Mesenchymal stem cell (in vitro differentiated cells and primary cell): ENCODE measurements around the gene C2CD2.

ENCODE experiments used
- DNase-seq: peaks from one replicate; pipeline ENCODE4 v3.0.0-alpha.2; 2013
- H2AFZ ChIP-seq: one replicate; pipeline ENCODE4 v1.6.1; 2013; ENCODE audit warnings: low read depth, mild to moderate bottlenecking, control low read depth, inconsistent platforms, low read length, moderate library complexity
- H2AK5ac ChIP-seq: 2 replicates; pipeline ENCODE4 v1.6.1; 2013; ENCODE audit warnings: low read length, moderate library complexity, mild to moderate bottlenecking, inconsistent platforms; ENCODE audit not compliant: severe bottlenecking
- H2BK120ac ChIP-seq: one replicate; pipeline ENCODE4 v1.6.1; 2013; ENCODE audit warnings: low read depth, mild to moderate bottlenecking, inconsistent platforms, low read length, moderate library complexity
- H2BK12ac ChIP-seq, 2 experiments: one replicate each; pipeline ENCODE4 v1.6.1; 2013; ENCODE audit warnings: inconsistent platforms in 2 of 2, low read length in 2 of 2, mild to moderate bottlenecking in 2 of 2, moderate library complexity in 2 of 2, control low read depth in 1 of 2
- H2BK15ac ChIP-seq: one replicate; pipeline ENCODE4 v1.6.1; 2013; ENCODE audit warnings: mild to moderate bottlenecking, low read depth, inconsistent platforms; ENCODE audit not compliant: poor library complexity, severe bottlenecking
- H2BK5ac ChIP-seq: 2 replicates; pipeline ENCODE4 v1.6.1; 2013; ENCODE audit warnings: low read depth, mild to moderate bottlenecking, low read length, control low read depth, inconsistent platforms; ENCODE audit not compliant: poor library complexity, severe bottlenecking
- H3K14ac ChIP-seq, 2 experiments: one replicate each; pipeline ENCODE4 v1.6.1; 2013; ENCODE audit warnings: inconsistent platforms in 2 of 2, low read length in 2 of 2, control low read depth in 1 of 2, mild to moderate bottlenecking in 1 of 2, moderate library complexity in 1 of 2
- H3K18ac ChIP-seq, 2 experiments: one replicate each; pipeline ENCODE4 v1.6.1; 2013; ENCODE audit warnings: inconsistent platforms in 2 of 2, low read length in 2 of 2, control low read depth in 1 of 2, low read depth in 1 of 2, mild to moderate bottlenecking in 1 of 2
- H3K23ac ChIP-seq, 2 experiments: one replicate each; pipeline ENCODE4 v1.6.1; 2013; ENCODE audit warnings: inconsistent platforms in 2 of 2, low read length in 2 of 2, mild to moderate bottlenecking in 2 of 2, moderate library complexity in 2 of 2, control low read depth in 1 of 2
- H3K27ac ChIP-seq: 2 replicates; pipeline ENCODE4 v1.5.1; 2013; ENCODE audit warnings: mild to moderate bottlenecking, moderate library complexity, low read length, control low read depth, inconsistent platforms; ENCODE audit not compliant: poor library complexity, severe bottlenecking
- H3K27me3 ChIP-seq, 2 experiments: 2 replicates each; pipeline versions ENCODE4 v1.6.1 to v1.7.0; 2013; ENCODE audit warnings: low read length in 2 of 2, mild to moderate bottlenecking in 2 of 2, moderate library complexity in 2 of 2, control low read depth in 1 of 2, inconsistent platforms in 1 of 2; ENCODE audit not compliant: control insufficient read depth in 1 of 2, insufficient read depth in 1 of 2
- H3K36me3 ChIP-seq, 2 experiments: 2 replicates each; pipeline versions ENCODE4 v1.6.1 to v1.7.0; 2013; ENCODE audit warnings: low read length in 2 of 2, control low read depth in 1 of 2, inconsistent platforms in 1 of 2, low read depth in 1 of 2, mild to moderate bottlenecking in 1 of 2; ENCODE audit not compliant: insufficient read depth in 2 of 2, control insufficient read depth in 1 of 2
- H3K4ac ChIP-seq, 2 experiments: one replicate each; pipeline ENCODE4 v1.6.1; 2013; ENCODE audit warnings: inconsistent platforms in 2 of 2, low read length in 2 of 2, mild to moderate bottlenecking in 2 of 2, moderate library complexity in 2 of 2, control low read depth in 1 of 2, low read depth in 1 of 2
- H3K4me1 ChIP-seq: 2 replicates; pipeline ENCODE4 v1.6.1; 2013; ENCODE audit warnings: low read depth, low read length, control low read depth; ENCODE audit not compliant: control insufficient read depth, insufficient read depth
- H3K4me2 ChIP-seq: 2 replicates; pipeline ENCODE4 v1.6.1; 2013; ENCODE audit warnings: low read length, mild to moderate bottlenecking, inconsistent platforms; ENCODE audit not compliant: poor library complexity, severe bottlenecking
- H3K4me3 ChIP-seq, 2 experiments: 2 replicates each; pipeline versions ENCODE4 v1.5.1 to v1.7.0; 2013; ENCODE audit warnings: low read length in 2 of 2, mild to moderate bottlenecking in 2 of 2, control low read depth in 1 of 2, low read depth in 1 of 2; ENCODE audit not compliant: insufficient read depth in 1 of 2
- H3K79me1 ChIP-seq: replicated peaks from 2 replicates; pipeline ENCODE4 v1.6.1; 2013; ENCODE audit warnings: mild to moderate bottlenecking, control low read depth, low read length, inconsistent platforms; ENCODE audit not compliant: poor library complexity, severe bottlenecking
- H3K9ac ChIP-seq: 2 replicates; pipeline ENCODE4 v1.7.0; 2013; ENCODE audit warnings: mild to moderate bottlenecking, low read length, moderate library complexity
- H3K9me3 ChIP-seq: 2 replicates; pipeline ENCODE4 v1.7.0; 2013; ENCODE audit warnings: mild to moderate bottlenecking, low read length; ENCODE audit not compliant: control insufficient read depth
- H4K8ac ChIP-seq: one replicate; pipeline ENCODE4 v1.6.1; 2013; ENCODE audit warnings: inconsistent platforms, mild to moderate bottlenecking, low read length, moderate library complexity
- H4K91ac ChIP-seq: one replicate; pipeline ENCODE4 v1.6.1; 2013; ENCODE audit warnings: mild to moderate bottlenecking, low read length, inconsistent platforms
- WGBS: methylation state at CpG from one replicate; pipeline ENCODE4 v1.1.7; 2013; ENCODE audit warnings: mixed read lengths; 5-methylcytosine and 5-hydroxymethylcytosine counted together

The C2CD2 gene

GRCh38 chr21:41932576-41933312, 21.1 kb downstream of the C2CD2 start:
- Histone ChIP-seq H3K79me1 (peaks cover 19% of the 10 kb centered on the region), H3K27ac (peak overlapping the region; percentile 47), H3K14ac (no peak overlapping the region), H2BK5ac (no peak overlapping the region), H2BK12ac (no peak overlapping the region), H2BK120ac (no peak overlapping the region), H3K36me3 (peaks cover 3 to 8% of the 10 kb centered on the region in 2 experiments), H3K4me1 (peaks cover 17% of the 10 kb centered on the region), H3K27me3 (no peaks in the 10 kb centered on the region), H2AFZ (no peak overlapping the region), H3K23ac (no peak overlapping the region), H4K91ac (no peak overlapping the region), H2AK5ac (no peak overlapping the region), H3K18ac (peak overlapping the region in 1 of 2 experiments; percentile 77), H3K9ac (peak overlapping the region; percentile 87), H4K8ac (no peak overlapping the region), H3K4me2 (no peak overlapping the region), H3K4ac (no peak overlapping the region), H3K4me3 (peak overlapping the region in 1 of 2 experiments; percentile 73), H3K9me3 (no peaks in the 10 kb centered on the region), H2BK15ac (no peak overlapping the region)
- 33% methylated on average over 16 of the region's 18 CpGs for WGBS
- peak; percentile 82 for DNase-seq

DNA sequence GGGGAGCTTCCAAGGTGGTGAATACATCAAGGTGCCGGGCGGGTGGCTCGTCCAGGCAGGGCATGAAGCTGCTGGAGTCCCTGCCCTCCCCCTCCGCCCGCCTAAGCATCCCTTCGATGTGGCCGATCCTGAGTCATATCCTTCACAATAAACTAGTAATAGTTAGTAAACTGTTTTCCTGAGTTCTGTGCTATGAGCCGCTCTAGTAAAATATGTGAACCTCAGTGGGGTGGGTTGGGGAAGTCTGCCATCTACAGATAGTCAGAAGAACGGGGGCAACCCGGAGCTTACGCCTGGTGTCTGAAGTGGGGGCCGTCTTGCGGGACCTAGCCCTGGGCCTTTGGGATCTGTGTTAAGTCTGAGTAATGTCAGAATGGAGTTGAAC, 21.6 kb downstream of the C2CD2 start:
- Histone ChIP-seq H2AK5ac (no peak overlapping the region), H3K9ac (peak overlapping the region; percentile 87), H4K91ac (no peak overlapping the region), H3K9me3 (no peaks in the 10 kb centered on the region), H3K4me1 (peaks cover 17% of the 10 kb centered on the region), H2BK5ac (no peak overlapping the region), H3K18ac (no peak overlapping the region), H3K4me2 (no peak overlapping the region), H3K14ac (no peak overlapping the region), H2BK12ac (peak overlapping the region in 1 of 2 experiments; percentile 42), H3K23ac (no peak overlapping the region), H4K8ac (no peak overlapping the region), H2BK120ac (peak overlapping the region; percentile 19), H3K36me3 (peaks cover 3 to 8% of the 10 kb centered on the region in 2 experiments), H3K4ac (no peak overlapping the region), H3K27ac (peak overlapping the region; percentile 47), H3K27me3 (no peaks in the 10 kb centered on the region), H3K4me3 (peak overlapping the region in 1 of 2 experiments; percentile 73), H2BK15ac (no peak overlapping the region), H3K79me1 (peaks cover 18% of the 10 kb centered on the region), H2AFZ (no peak overlapping the region)
- 24% methylated on average over 4 of the region's 13 CpGs for WGBS
- DNase-seq: peak; percentile 80

DNA sequence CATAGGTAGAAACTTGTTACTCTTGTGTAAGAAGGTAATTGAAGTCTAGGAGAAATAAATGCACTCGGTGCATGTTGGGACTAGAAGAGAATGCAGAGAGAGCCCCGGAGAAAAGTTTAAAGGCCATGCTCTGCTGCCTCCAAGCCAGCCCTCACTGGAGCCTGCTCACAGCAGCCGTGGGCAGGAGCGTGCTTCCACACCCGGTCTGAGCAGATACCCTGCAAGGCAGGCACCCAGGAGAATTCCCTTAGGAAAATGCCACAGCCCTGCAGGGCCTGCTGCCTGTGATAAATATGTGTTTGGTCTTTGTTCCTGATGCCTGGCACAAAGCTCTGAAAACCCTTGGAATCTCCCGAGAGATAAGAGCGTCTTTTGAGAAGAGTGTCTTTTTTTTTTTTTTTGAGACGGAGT, 22.8 kb downstream of the C2CD2 start:
- Histone ChIP-seq H2BK12ac (no peak overlapping the region), H3K27ac (no peak overlapping the region), H3K79me1 (peaks cover 16% of the 10 kb centered on the region), H3K4me3 (no peak overlapping the region), H2AFZ (no peak overlapping the region), H3K14ac (no peak overlapping the region), H3K9me3 (no peaks in the 10 kb centered on the region), H2BK120ac (no peak overlapping the region), H3K27me3 (no peaks in the 10 kb centered on the region), H4K91ac (no peak overlapping the region), H2AK5ac (no peak overlapping the region), H2BK15ac (no peak overlapping the region), H3K4me1 (peaks cover 19% of the 10 kb centered on the region), H3K4ac (no peak overlapping the region), H3K23ac (no peak overlapping the region), H3K18ac (no peak overlapping the region), H4K8ac (no peak overlapping the region), H3K4me2 (no peak overlapping the region), H3K9ac (peak overlapping the region; percentile 0), H2BK5ac (no peak overlapping the region), H3K36me3 (peaks cover 3 to 6% of the 10 kb centered on the region in 2 experiments)
- 83% methylated on average over 6 of the region's 8 CpGs for WGBS
- DNase-seq: peak; percentile 33

DNA sequence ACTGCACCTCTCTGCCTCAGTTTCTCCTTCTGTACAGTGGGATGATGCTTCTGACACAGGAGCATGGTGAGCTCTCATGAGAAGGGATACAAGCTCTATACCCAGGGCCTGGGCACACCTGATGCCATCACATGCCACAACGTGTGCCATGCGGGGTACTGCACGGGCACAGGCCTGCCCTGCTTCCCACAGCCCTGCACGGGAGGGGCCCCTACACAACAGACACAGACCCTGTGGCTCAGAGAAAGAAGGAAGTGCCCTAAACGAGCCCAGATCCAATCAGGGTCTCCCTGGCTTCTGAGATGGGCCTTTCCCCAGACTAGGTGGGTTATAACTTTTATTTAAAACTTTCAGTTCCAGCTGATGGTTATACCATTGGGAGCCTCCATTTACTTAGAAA, 24.6 kb downstream of the C2CD2 start:
- peaks cover 21% of the 10 kb centered on the region for H3K4me1 ChIP-seq
- H2AK5ac ChIP-seq: no peak overlapping the region
- H3K14ac ChIP-seq: peak overlapping the region in 1 of 2 experiments; percentile 9
- H3K4me2 ChIP-seq: no peak overlapping the region
- H3K27me3 ChIP-seq: no peaks in the 10 kb centered on the region
- H3K23ac ChIP-seq: no peak overlapping the region
- WGBS: 91% methylated on average over 5 of the region's 5 CpGs
- peaks cover 3 to 5% of the 10 kb centered on the region in 2 experiments for H3K36me3 ChIP-seq
- H3K18ac ChIP-seq: no peak overlapping the region
- H4K91ac ChIP-seq: peak overlapping the region; percentile 85
- no peaks in the 10 kb centered on the region for H3K9me3 ChIP-seq
- no peak overlapping the region for H2BK120ac ChIP-seq
- H3K9ac ChIP-seq: no peak overlapping the region
- H3K4me3 ChIP-seq: no peak overlapping the region
- H4K8ac ChIP-seq: no peak overlapping the region
- H3K27ac ChIP-seq: no peak overlapping the region
- H2BK15ac ChIP-seq: no peak overlapping the region
- no peak overlapping the region for H3K4ac ChIP-seq
- peak overlapping the region in 1 of 2 experiments; percentile 3 for H2BK12ac ChIP-seq
- H2BK5ac ChIP-seq: no peak overlapping the region
- DNase-seq: no peak
- H2AFZ ChIP-seq: no peak overlapping the region
- H3K79me1 ChIP-seq: peaks cover 17% of the 10 kb centered on the region
